Right ventricle myocardium superior (tissue), 1 donor: ENCODE measurements around the gene AFMID. TPM values are rescaled to one million over a fixed set of nuclear protein-coding genes. Genes with fewer than 3 reads are reported as not detected.
"Not testable (repeated sequence)": the region's sequence is repeated elsewhere in the genome, so short reads cannot be mapped to it uniquely, and the experiment has no call there.

Experiments used
- ATAC-seq: fragments of 200-7000 bp; cut with Tn5 transposase; one replicate; pipeline ENCODE4 v1.9.1; 2020; ENCODE audit warnings: mild to moderate bottlenecking; ENCODE audit not compliant: poor library complexity
- DNase-seq: peaks from one replicate; pipeline ENCODE4 v3.0.0-alpha.2; 2020
- intact Hi-C: fragments of 100-400 bp; cut with DNase I; formaldehyde crosslinking; loops from one replicate; pipeline ENCODE4 v1.11.2; 2022
- total RNA-seq: library from RNA; stranded (reverse); fragmentation: NEBNext Ultra II Directional; extraction: Animal tissue kit (Norgen Biotek cat#: 25700); gene quantifications from one replicate; pipeline ENCODE4 v1.2.1, GENCODE V29; 2021
- donor health status: DM: no; HTN: yes; CAD: no; lungs with severe emphysema.

AFMID gene
- total RNA-seq, 1 donor from 2014 or later, result 32.7 TPM

- DNase-seq (no peak), ATAC-seq (no peak)
- intact Hi-C loops, result no loop called here
Observed at GRCh38 chr17:78148286-78149016, 38.7 kb upstream of the AFMID start.

GRCh38 chr17:78151514-78152008, 35.6 kb upstream of the AFMID start:
- peak; percentile 25 for ATAC-seq
- intact Hi-C loops, result no loop called here
- DNase-seq, result no peak

GRCh38 chr17:78154903-78155811, 32.0 kb upstream of the AFMID start:
- no peak for DNase-seq
- intact Hi-C loops, result no loop called here
- no peak for ATAC-seq

GRCh38 chr17:78159575-78160158, 27.5 kb upstream of the AFMID start:
- ATAC-seq (no peak), DNase-seq (no peak)
- intact Hi-C loops, result no loop called here

GRCh38 chr17:78163881-78164747, 23.0 kb upstream of the AFMID start:
- DNase-seq (no peak), ATAC-seq (no peak)
- intact Hi-C loops, result no loop called here

GRCh38 chr17:78164748-78165607, 22.2 kb upstream of the AFMID start:
- intact Hi-C loops, result no loop called here
- ATAC-seq (no peak), DNase-seq (no peak)

- intact Hi-C loops, result no loop called here
- DNase-seq (no peak), ATAC-seq (no peak)
Observed at GRCh38 chr17:78166416-78166815, 20.7 kb upstream of the AFMID start.

GRCh38 chr17:78168242-78168902, 18.8 kb upstream of the AFMID start, which contains the start of gene SYNGR2:
TSS of gene SYNGR2 (plus strand) at chr17:78168581. CDS start at chr17:78168617, 36 bp downstream.
- intact Hi-C loops, result no loop called here
- peak; percentile 93 for DNase-seq
- peak; percentile 78 for ATAC-seq

- DNase-seq, result peak; percentile 82
- peak; percentile 31 for ATAC-seq
- intact Hi-C loops, result no loop called here
Observed at GRCh38 chr17:78168903-78169793, 18.0 kb upstream of the AFMID start.

GRCh38 chr17:78170692-78171590, 16.2 kb upstream of the AFMID start:
- DNase-seq (no peak), ATAC-seq (no peak)
- intact Hi-C loops, result no loop called here

GRCh38 chr17:78171591-78172248, 15.4 kb upstream of the AFMID start:
- DNase-seq, ATAC-seq, intact Hi-C loops: not testable (repeated sequence)

GRCh38 chr17:78172249-78173051, 14.7 kb upstream of the AFMID start:
- intact Hi-C loops, result no loop called here
- ATAC-seq (peak; percentile 23), DNase-seq (peak; percentile 79)

- intact Hi-C loops, result no loop called here
- DNase-seq, result no peak
- ATAC-seq, result peak; percentile 9
Observed at GRCh38 chr17:78173097-78173715, 14.0 kb upstream of the AFMID start.
